Nephron (organoid): Measurements from ENCODE around the gene PLCB2.

ENCODE experiments used
- H3K27ac Mint-ChIP-seq, 3 experiments: 2 replicates each; pipeline ENCODE4 v1.8.0; 2020; ENCODE audit warnings: mixed read lengths in 3 of 3, mild to moderate bottlenecking in 2 of 3, moderate library complexity in 1 of 3
- H3K27me3 Mint-ChIP-seq: 2 replicates; pipeline ENCODE4 v1.8.0; 2021; ENCODE audit warnings: low read depth, mild to moderate bottlenecking, moderate library complexity, mixed read lengths
- H3K36me3 Mint-ChIP-seq: 2 replicates; pipeline ENCODE4 v1.8.0; 2020; ENCODE audit warnings: low read depth, mixed read lengths
- H3K4me1 Mint-ChIP-seq: 2 replicates; pipeline ENCODE4 v1.8.0; 2020; ENCODE audit warnings: mixed read lengths
- H3K4me3 Mint-ChIP-seq, 3 experiments: 2 replicates each; pipeline ENCODE4 v1.8.0; 2020; ENCODE audit warnings: mild to moderate bottlenecking in 3 of 3, mixed read lengths in 3 of 3, moderate library complexity in 2 of 3
- H3K9me3 Mint-ChIP-seq: 2 replicates; pipeline ENCODE4 v1.8.0; 2020; ENCODE audit warnings: mixed read lengths
- CTCF ChIP-seq, 3 experiments: fragments of 200-600 bp; sonication (generic); IDR thresholded peaks; one replicate each; pipeline ENCODE4 v1.5.0; 2021; ENCODE audit warnings: antibody characterized with exemption in 3 of 3; ENCODE audit not compliant: unreplicated experiment in 3 of 3

PLCB2 gene

GRCh38 chr15:40267670-40268069 lies 40.1 kb downstream of the PLCB2 start:
- no peak overlapping the region for H3K27ac Mint-ChIP-seq
- TF ChIP-seq CTCF (IDR thresholded peaks at IDR 0.05; ENCODE audit: unreplicated experiment in 3 of 3) = no peak
- no peaks in the 10 kb centered on the region for H3K9me3 Mint-ChIP-seq
- peaks cover 27% of the 10 kb centered on the region for H3K4me1 Mint-ChIP-seq
- peaks cover 24% of the 10 kb centered on the region for H3K27me3 Mint-ChIP-seq
- no peaks in the 10 kb centered on the region for H3K36me3 Mint-ChIP-seq
- no peak overlapping the region for H3K4me3 Mint-ChIP-seq

GRCh38 chr15:40266828-40267304 lies 40.9 kb downstream of the PLCB2 start:
- Mint-ChIP-seq H3K36me3 (no peaks in the 10 kb centered on the region), H3K27me3 (peaks cover 23% of the 10 kb centered on the region), H3K4me1 (peaks cover 27% of the 10 kb centered on the region), H3K4me3 (no peak overlapping the region), H3K27ac (peak overlapping the region in 1 of 3 experiments; percentile 4), H3K9me3 (no peaks in the 10 kb centered on the region)
- no peak for TF ChIP-seq CTCF (IDR thresholded peaks at IDR 0.05; ENCODE audit: unreplicated experiment in 3 of 3)

- Mint-ChIP-seq H3K27me3 (peaks cover 19% of the 10 kb centered on the region), H3K36me3 (no peaks in the 10 kb centered on the region), H3K9me3 (peaks cover 2% of the 10 kb centered on the region), H3K27ac (no peak overlapping the region), H3K4me3 (no peak overlapping the region), H3K4me1 (peaks cover 27% of the 10 kb centered on the region)
- no peak for TF ChIP-seq CTCF (IDR thresholded peaks at IDR 0.05; ENCODE audit: unreplicated experiment in 3 of 3)
These were observed 41.9 kb downstream of the PLCB2 start for GRCh38 chr15:40265875-40266274.

- Mint-ChIP-seq H3K27me3 (peaks cover 17% of the 10 kb centered on the region), H3K36me3 (no peaks in the 10 kb centered on the region), H3K9me3 (peaks cover 2% of the 10 kb centered on the region), H3K27ac (no peak overlapping the region), H3K4me3 (no peak overlapping the region), H3K4me1 (peaks cover 27% of the 10 kb centered on the region)
- no peak for TF ChIP-seq CTCF (IDR thresholded peaks at IDR 0.05; ENCODE audit: unreplicated experiment in 3 of 3)
These were observed 42.4 kb downstream of the PLCB2 start for GRCh38 chr15:40265355-40265754.

- H3K27ac Mint-ChIP-seq = peak overlapping the region; percentile 23 to 43 (median 24)
- peaks cover 12% of the 10 kb centered on the region for H3K27me3 Mint-ChIP-seq
- H3K4me1 Mint-ChIP-seq = peaks cover 32% of the 10 kb centered on the region
- no peak overlapping the region for H3K4me3 Mint-ChIP-seq
- no peaks in the 10 kb centered on the region for H3K36me3 Mint-ChIP-seq
- no peak for TF ChIP-seq CTCF (IDR thresholded peaks at IDR 0.05; ENCODE audit: unreplicated experiment in 3 of 3)
- peaks cover 2% of the 10 kb centered on the region for H3K9me3 Mint-ChIP-seq
These were observed 43.2 kb downstream of the PLCB2 start for GRCh38 chr15:40264321-40265153.
